Caco-2 (cell line): ENCODE results near the gene INPP5D. TPM values are rescaled to one million over a fixed set of nuclear protein-coding genes. Genes with fewer than 3 reads are reported as not detected.

Experiments used
- BruUV-seq: library from RNA; stranded (reverse); fragments of 400-500 nt; replicated peaks from 2 replicates; lab custom pipeline; 2021; lab: Mats Ljungman, UMichigan
- CTCF ChIA-PET: fragments of 300-600 bp; sonication (Branson Sonifier 250); formaldehyde crosslinking; loops from one replicate; lab custom pipeline; 2022; ENCODE audit warnings: antibody characterized with exemption; lab: Charles Lee
- POLR2A ChIA-PET: fragments of 300-600 bp; sonication (Branson Sonifier 250); formaldehyde crosslinking; loops from one replicate; lab custom pipeline; 2022; ENCODE audit warnings: antibody characterized with exemption; lab: Charles Lee
- DNase-seq, 2 experiments: peaks; one replicate each; pipeline versions ENCODE4 v3.0.0 to v3.0.0-alpha.2; 2020 to 2022
- H3K27me3 ChIP-seq: replicated peaks from 2 replicates; pipeline ENCODE4 v1.6.0; 2011; ENCODE audit warnings: low read length; ENCODE audit not compliant: control insufficient read depth, insufficient read depth
- H3K36me3 ChIP-seq: 2 replicates; pipeline ENCODE4 v1.5.1; 2011; ENCODE audit warnings: low read length; ENCODE audit not compliant: control insufficient read depth, insufficient read depth
- H3K4me1 ChIP-seq: fragments of 250-450 bp; sonication (Bioruptor Pico); 2 replicates; pipeline ENCODE4 v1.5.1; 2020; ENCODE audit warnings: mild to moderate bottlenecking
- H3K4me3 ChIP-seq: 2 replicates; pipeline ENCODE4 v1.5.1; 2011; ENCODE audit warnings: low read depth, mild to moderate bottlenecking, control low read depth, low read length
- H3K9me3 ChIP-seq: fragments of 250-450 bp; sonication (Bioruptor Pico); 2 replicates; pipeline ENCODE4 v1.5.1; 2020; ENCODE audit warnings: mild to moderate bottlenecking, moderate library complexity
- H3K27ac Mint-ChIP-seq: one replicate; pipeline ENCODE4 v1.8.0; 2022; ENCODE audit warnings: mixed read lengths; ENCODE audit not compliant: unreplicated experiment
- H3K27me3 Mint-ChIP-seq: one replicate; pipeline ENCODE4 v1.8.0; 2022; ENCODE audit warnings: mixed read lengths; ENCODE audit not compliant: insufficient read depth, unreplicated experiment
- H3K36me3 Mint-ChIP-seq: one replicate; pipeline ENCODE4 v1.8.0; 2022; ENCODE audit warnings: mild to moderate bottlenecking, mixed read lengths; ENCODE audit not compliant: insufficient read depth, unreplicated experiment
- H3K4me1 Mint-ChIP-seq: one replicate; pipeline ENCODE4 v1.8.0; 2022; ENCODE audit warnings: low read depth, mixed read lengths; ENCODE audit not compliant: unreplicated experiment
- H3K4me3 Mint-ChIP-seq: one replicate; pipeline ENCODE4 v1.8.0; 2022; ENCODE audit warnings: mild to moderate bottlenecking, moderate library complexity, mixed read lengths; ENCODE audit not compliant: unreplicated experiment
- H3K9me3 Mint-ChIP-seq: one replicate; pipeline ENCODE4 v1.8.0; 2022; ENCODE audit warnings: mixed read lengths; ENCODE audit not compliant: unreplicated experiment
- intact Hi-C: fragments of 100-400 bp; cut with micrococcal nuclease; formaldehyde crosslinking; loops from one replicate; pipeline ENCODE4 v1.10.0; 2022; ENCODE audit not compliant: unreplicated experiment
- total RNA-seq: library from RNA; stranded (reverse); gene quantifications from 2 replicates; pipeline ENCODE4 v1.2.3, GENCODE V29; 2022
- TF ChIP-seq, protein P1 (sequence below), 2 experiments: fragments of 200-600 bp in 1 of 2; IDR thresholded peaks; 1 replicate in 1 of 2; 2 replicates in 1 of 2; pipeline versions ENCODE4 v1.5.1 to v1.8.0; 2011 to 2022; ENCODE audit warnings: antibody characterized with exemption in 1 of 2, control low read depth in 1 of 2, inconsistent platforms in 1 of 2, low read depth in 1 of 2, low read length in 1 of 2, mild to moderate bottlenecking in 1 of 2, moderate library complexity in 1 of 2; ENCODE audit not compliant: insufficient read depth in 1 of 2, severe bottlenecking in 1 of 2, unreplicated experiment in 1 of 2

Gene INPP5D
- total RNA-seq, 1 experiment from 2014 or later = not detected

DNA sequence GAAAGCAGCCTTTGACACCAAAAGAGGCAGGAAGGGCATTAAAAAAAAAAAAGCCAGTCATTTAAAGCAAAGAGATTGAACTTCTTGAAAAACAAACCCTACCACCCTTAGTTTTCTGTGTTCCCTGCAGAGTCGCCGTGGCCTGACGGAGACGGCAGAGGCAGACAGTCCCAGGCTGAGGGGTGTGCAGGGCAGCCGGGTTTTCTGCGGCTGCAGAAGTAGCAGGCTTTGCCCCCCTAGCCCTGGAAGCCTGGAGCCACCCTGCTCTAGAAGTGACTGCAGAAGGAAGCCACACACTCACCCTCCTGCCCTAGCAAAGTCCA, 2.8 kb downstream of the INPP5D start:
- H3K9me3 Mint-ChIP-seq = no peaks in the 10 kb centered on the region
- no peaks in the 10 kb centered on the region for H3K36me3 Mint-ChIP-seq
- Histone ChIP-seq H3K27me3 (no peaks in the 10 kb centered on the region; the same call in 1 of the 2 replicates), H3K4me3 (no peak overlapping the region), H3K36me3 (no peaks in the 10 kb centered on the region), H3K4me1 (no peaks in the 10 kb centered on the region), H3K9me3 (no peaks in the 10 kb centered on the region)
- H3K4me3 Mint-ChIP-seq = no peak overlapping the region
- DNase-seq = no peak
- intact Hi-C loops = no loop called here
- no peak overlapping the region for H3K27ac Mint-ChIP-seq
- no peaks in the 10 kb centered on the region for H3K27me3 Mint-ChIP-seq
- TF ChIP-seq, protein P1, sequence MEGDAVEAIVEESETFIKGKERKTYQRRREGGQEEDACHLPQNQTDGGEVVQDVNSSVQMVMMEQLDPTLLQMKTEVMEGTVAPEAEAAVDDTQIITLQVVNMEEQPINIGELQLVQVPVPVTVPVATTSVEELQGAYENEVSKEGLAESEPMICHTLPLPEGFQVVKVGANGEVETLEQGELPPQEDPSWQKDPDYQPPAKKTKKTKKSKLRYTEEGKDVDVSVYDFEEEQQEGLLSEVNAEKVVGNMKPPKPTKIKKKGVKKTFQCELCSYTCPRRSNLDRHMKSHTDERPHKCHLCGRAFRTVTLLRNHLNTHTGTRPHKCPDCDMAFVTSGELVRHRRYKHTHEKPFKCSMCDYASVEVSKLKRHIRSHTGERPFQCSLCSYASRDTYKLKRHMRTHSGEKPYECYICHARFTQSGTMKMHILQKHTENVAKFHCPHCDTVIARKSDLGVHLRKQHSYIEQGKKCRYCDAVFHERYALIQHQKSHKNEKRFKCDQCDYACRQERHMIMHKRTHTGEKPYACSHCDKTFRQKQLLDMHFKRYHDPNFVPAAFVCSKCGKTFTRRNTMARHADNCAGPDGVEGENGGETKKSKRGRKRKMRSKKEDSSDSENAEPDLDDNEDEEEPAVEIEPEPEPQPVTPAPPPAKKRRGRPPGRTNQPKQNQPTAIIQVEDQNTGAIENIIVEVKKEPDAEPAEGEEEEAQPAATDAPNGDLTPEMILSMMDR (IDR thresholded peaks at IDR 0.05; ENCODE audit: insufficient read depth in 1 of 2, low read depth in 1 of 2, low read length in 1 of 2, severe bottlenecking in 1 of 2, unreplicated experiment in 1 of 2) = no peak
- POLR2A ChIA-PET = no interaction called here
- no peaks in the 10 kb centered on the region for H3K4me1 Mint-ChIP-seq
- CTCF ChIA-PET = no interaction called here
- no TSS peak for BruUV-seq

DNA sequence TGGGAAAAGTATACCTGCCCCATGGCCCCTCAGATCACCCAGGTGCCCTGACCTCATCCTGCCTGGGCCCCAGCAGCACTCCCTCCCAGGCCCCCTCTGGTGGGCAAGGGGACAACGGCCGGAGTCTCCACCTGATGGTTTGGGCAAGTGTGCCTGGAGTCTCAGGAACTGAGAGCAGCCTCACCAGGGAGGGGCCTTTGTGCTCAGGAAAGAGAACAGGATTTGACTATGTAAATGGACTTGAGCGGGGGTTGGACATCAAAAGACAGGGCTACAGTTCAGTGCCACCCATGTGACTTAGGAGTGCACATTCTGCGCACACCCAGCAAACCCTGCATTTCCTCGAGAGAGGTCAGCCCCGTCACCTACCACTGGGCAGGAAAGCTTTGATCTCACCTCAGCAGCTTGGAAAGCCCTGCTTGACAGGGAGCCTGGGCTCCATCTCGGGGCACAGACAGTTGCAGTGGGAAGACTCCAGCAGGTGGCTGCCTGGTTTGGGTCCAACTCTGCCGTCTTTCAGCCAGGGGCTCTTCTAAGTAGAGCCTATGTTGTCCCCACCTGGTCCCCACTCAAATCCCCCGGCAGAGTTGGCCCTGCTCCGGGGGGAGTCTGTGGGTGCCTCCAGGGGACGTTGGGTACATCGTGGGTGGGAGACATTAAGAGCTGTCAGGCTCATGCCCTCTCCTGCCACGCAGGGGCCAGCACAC, 3.3 kb downstream of the INPP5D start:
- no peaks in the 10 kb centered on the region for H3K36me3 ChIP-seq
- H3K27me3 ChIP-seq = no peaks in the 10 kb centered on the region; the same call in 1 of the 2 replicates
- Mint-ChIP-seq H3K9me3 (no peaks in the 10 kb centered on the region), H3K36me3 (no peaks in the 10 kb centered on the region), H3K27me3 (peaks cover 1% of the 10 kb centered on the region), H3K27ac (no peak overlapping the region), H3K4me1 (no peaks in the 10 kb centered on the region), H3K4me3 (no peak overlapping the region)
- TF ChIP-seq, protein P1 (IDR thresholded peaks at IDR 0.05; ENCODE audit: insufficient read depth in 1 of 2, low read depth in 1 of 2, low read length in 1 of 2, severe bottlenecking in 1 of 2, unreplicated experiment in 1 of 2) = peak in 1 of 2 experiments; percentile 20
- intact Hi-C loops = no loop called here
- no TSS peak for BruUV-seq
- no peaks in the 10 kb centered on the region for H3K4me1 ChIP-seq
- ChIA-PET CTCF (interaction anchor here (1.1 kb wide), 1 partner anchor 35 kb away, joined by 3 read pairs; no protein-coding TSS in a partner anchor), POLR2A (no interaction called here)
- DNase-seq = peak in 1 of 2 experiments; percentile 16
- H3K9me3 ChIP-seq = no peaks in the 10 kb centered on the region
- no peak overlapping the region for H3K4me3 ChIP-seq

DNA sequence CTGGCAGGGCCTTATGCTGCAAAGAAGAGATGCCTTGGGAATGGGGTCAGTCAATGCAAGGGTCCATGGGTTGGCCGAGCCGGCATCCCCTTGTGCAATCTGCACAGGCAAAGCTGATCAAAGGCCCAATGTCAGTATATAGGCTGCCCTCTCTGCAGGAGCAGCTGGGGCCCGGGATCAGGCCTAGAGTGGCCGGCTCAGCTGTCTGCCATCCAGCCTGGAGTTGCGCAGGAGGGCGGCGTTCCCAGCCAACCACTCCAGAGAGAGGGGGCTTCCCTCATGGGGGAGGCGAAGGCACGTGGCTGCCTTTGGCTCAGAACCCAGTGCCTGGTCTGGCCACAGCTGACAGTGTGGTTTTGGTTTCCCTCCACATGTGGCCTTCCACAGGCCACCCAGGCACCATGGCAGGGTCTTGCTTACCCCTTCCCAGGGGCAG, 3.9 kb downstream of the INPP5D start:
- peaks cover 4% of the 10 kb centered on the region for H3K27me3 Mint-ChIP-seq
- no peak overlapping the region for H3K4me3 Mint-ChIP-seq
- TF ChIP-seq, protein P1 (IDR thresholded peaks at IDR 0.05; ENCODE audit: insufficient read depth in 1 of 2, low read depth in 1 of 2, low read length in 1 of 2, severe bottlenecking in 1 of 2, unreplicated experiment in 1 of 2) = no peak
- H3K4me1 ChIP-seq = no peaks in the 10 kb centered on the region
- intact Hi-C loops = no loop called here
- H3K4me1 Mint-ChIP-seq = no peaks in the 10 kb centered on the region
- ChIA-PET CTCF (interaction anchor here (1.1 kb wide), 1 partner anchor 35 kb away, joined by 3 read pairs; no protein-coding TSS in a partner anchor), POLR2A (no interaction called here)
- no peaks in the 10 kb centered on the region for H3K9me3 Mint-ChIP-seq
- no peak for DNase-seq
- H3K36me3 ChIP-seq = no peaks in the 10 kb centered on the region
- no peaks in the 10 kb centered on the region; the same call in 1 of the 2 replicates for H3K27me3 ChIP-seq
- no peak overlapping the region for H3K27ac Mint-ChIP-seq
- no peaks in the 10 kb centered on the region for H3K9me3 ChIP-seq
- H3K36me3 Mint-ChIP-seq = no peaks in the 10 kb centered on the region
- no TSS peak for BruUV-seq
- H3K4me3 ChIP-seq = no peak overlapping the region
